SKM-1 treated with dmso at 0.1 percent for 144 hours (cell line): ENCODE measurements around the gene KLK14.

Experiments
- DNase-seq: peaks from one replicate; lab custom pipeline; 2025; ENCODE audit not compliant: unreplicated experiment; lab: John Stamatoyannopoulos, UW

KLK14 gene

DNA sequence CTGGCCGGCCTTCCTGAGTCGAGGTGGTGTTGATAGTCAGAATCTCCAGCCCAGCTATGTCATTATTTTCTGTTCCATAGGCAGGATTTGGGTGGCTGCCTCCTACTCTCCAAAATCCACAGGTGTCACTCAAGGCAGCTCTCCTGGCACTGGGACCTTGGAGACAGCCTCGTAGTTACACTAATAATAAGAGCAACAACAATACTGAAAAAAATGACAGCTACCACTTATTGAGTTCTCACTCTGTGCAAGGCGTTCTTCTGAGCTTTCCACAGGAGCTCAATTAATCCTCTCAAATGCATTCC, 35.7 kb downstream of the KLK14 start:
- DNase-seq: no peak

DNA sequence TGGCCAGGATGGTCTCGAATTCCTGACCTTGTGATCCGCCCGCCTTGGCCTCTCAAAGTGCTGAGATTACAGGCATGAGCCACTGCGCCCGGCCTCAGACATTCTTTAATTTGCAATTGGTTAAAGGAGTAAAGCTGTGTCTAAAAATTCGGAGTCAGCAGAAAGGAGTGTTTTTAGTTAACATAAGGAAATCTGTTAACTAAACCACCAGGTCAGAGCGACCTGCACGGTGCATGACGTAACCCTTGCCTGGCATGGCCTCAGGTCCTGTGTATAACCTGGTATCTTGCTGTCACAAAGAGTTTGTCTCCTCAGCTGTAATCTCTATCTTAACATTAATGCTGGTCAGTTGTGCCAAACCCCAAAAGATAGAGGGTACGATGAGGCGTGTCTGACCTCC, 38.4 kb downstream of the KLK14 start:
- no peak for DNase-seq

DNA sequence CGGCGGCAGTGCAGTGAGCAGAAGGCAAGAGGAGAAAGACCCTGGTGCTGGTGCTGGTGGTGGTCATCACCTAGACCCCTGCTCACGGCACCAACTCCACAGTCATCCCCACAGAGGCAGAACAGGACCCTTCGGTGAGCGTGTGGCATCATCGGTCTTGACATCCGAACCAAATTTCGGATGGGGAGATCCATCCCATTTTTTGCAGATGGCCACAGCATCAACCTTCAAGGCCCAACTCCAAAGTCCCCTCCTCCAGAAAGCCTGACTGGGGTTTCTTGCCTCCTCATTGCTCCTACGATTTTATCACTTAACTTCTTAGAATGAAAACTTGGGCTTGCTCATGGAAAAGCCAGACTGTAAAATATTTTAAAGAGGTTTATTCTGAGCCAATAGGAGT, 39.2 kb downstream of the KLK14 start:
- no peak for DNase-seq

DNA sequence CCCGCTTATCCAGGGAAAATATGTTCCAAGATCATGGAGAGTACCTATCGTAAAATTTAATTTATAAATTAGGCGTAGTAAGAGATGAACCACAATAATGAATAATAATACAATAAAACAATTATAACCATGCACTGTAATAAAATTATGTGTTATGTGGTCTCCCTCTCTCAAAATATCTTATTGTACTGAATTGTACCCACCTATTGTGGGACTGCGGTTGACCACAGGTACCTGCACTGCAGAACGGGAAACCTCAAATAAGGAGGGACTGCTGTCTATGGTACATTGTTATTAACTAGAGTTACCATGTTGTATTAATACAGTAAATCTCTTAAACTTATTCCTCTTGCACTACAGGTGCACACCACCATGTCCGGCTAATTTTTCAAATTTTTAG, 42.5 kb downstream of the KLK14 start:
- no peak for DNase-seq

DNA sequence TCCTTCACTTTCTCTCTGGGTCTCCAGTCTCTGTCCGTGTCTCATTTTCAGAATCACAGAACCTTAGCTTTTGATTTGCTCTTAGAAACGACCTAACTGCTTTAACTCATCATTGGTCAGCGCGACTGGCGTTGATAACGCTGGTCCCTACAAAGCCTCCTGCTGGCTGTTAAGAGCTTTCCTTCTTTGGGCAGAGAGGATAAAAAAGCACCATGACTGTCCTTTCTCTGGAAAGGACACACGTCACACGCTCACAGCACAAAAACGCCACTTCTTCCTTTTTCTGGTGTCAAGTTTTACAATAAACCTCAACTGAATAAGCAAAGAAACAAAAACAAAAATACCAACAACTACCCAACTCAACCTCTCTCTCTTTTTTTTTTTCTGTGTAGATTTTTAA, 46.2 kb downstream of the KLK14 start:
- DNase-seq: no peak

DNA sequence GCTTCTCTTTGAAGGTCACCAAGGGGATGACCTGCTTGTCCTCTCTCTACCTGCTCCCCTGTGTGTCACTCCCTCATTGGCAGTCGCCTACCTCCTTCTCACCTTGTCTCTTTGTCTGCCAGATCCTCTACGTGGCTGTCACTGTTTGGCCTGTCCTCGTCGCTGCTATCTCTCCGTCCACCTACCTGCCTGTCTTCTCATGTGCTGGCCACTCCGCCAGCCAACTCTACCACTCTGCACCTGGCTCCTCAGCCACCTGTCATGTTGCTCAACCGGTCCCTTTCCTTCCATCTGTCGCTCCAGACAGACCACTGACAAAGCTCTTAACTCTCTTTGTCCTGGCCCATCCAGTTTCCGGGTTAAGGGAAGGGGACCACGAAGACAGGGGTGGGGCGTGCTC, 48.0 kb downstream of the KLK14 start, which contains the start of gene KLK12:
KLK12 (minus strand) TSS at position 299 of the 400 bp plus-strand sequence. CDS start 381 bp downstream, outside the sequence.
- DNase-seq: no peak

DNA sequence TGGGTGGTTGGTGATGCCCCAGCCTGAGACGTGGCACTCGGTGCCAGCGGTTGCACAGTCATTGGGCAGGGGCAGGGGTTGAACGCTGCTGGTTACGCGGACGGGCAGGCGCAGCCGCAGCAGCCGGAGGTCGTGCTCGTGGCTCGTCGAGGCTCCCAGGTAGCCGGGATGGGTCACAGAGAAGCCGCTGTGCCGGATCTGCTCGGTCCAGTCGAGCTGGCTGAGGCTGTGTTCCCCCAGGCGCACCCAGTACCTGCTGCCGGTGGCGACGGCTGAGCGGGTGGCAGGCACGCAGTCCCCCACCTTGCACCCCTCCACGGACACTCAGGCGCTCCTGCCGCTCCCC, 50.8 kb downstream of the KLK14 start:
- no peak for DNase-seq

DNA sequence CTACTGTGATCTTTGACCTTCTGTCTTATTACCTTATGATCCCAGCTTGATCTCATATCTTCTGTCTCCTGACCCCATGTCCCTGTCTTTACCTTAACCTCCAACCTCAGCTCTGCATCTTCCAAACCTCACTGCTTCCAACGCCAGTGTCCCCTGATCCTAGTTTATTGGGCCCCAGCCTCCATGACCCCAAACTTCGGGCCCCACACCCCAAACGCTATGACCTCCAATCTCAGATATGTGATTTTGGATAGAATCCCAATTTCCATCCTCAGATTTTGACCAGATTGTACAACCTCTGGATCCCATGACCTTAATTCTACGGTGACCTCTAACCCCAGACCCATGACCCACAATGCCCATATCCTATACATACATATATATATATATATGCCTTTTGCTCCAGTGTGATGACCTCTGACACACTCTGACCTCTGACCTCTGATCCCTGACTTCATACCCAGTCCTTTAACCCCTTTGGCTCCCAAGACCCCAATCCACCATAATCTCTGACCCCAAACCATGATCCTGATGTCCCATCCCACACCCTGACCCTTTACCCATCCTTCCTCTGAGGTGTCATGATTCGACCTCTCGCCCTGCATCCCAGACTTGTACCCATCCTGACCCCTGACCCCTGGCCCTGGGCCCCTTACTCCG, 51.3 kb downstream of the KLK14 start:
- no peak for DNase-seq

DNA sequence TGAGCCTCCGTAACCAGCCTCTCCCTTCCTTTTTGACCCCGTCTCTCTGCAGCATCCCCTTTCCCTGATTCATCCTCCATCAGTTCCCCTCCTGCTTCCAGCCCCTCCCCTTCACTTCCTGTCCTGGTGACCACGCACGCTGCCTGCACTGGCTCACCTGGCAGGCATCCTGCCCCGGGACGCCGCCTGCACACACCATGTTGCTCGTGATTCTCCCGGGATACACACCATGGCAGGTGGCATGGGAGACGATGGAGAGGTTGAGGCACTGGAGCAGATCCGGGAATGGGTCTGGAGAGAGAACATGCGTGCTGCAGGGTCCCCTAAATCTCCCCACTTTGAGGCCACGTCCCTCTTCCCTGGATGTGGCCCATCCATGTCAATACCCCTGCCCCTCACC, 52.1 kb downstream of the KLK14 start:
- DNase-seq: no peak

DNA sequence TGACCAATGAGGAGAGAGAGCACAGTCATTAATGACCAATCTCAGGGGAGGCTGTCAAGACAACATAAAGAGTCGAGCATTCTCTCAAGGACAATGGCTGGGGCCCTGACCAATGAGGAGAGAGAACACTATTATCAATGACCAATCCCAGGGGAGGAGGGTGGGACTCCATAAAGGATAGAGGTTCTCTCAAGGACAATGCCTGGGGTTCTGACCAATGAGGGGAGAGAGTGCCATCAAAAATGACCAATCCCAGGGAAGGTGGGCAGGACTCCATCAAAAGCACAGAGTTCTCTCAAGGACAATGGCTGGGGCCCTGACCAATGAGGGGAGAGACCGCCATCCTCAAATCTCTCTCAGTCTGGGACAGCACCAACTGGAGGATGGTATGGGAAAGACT, 53.0 kb downstream of the KLK14 start:
- DNase-seq: no peak
